Stimulated activated CD4-positive, alpha-beta T cell treated with anti-CD3 and anti-CD28 coated beads, Interleukin-12 subunit alpha, Interleukin-12 subunit beta, amount 100 ng/mL, for 4 hours (primary cell): ENCODE measurements around the gene PKNOX2.
A peak's percentile ranks its signal among the peaks of the same experiment; 100 is the strongest.

Experiments used
- DNase-seq: peaks from one replicate; pipeline ENCODE4 v3.0.0-alpha.2; 2020

The PKNOX2 gene

GRCh38 chr11:125422681-125423080, 258.1 kb downstream of the PKNOX2 start:
- no peak for DNase-seq

DNA sequence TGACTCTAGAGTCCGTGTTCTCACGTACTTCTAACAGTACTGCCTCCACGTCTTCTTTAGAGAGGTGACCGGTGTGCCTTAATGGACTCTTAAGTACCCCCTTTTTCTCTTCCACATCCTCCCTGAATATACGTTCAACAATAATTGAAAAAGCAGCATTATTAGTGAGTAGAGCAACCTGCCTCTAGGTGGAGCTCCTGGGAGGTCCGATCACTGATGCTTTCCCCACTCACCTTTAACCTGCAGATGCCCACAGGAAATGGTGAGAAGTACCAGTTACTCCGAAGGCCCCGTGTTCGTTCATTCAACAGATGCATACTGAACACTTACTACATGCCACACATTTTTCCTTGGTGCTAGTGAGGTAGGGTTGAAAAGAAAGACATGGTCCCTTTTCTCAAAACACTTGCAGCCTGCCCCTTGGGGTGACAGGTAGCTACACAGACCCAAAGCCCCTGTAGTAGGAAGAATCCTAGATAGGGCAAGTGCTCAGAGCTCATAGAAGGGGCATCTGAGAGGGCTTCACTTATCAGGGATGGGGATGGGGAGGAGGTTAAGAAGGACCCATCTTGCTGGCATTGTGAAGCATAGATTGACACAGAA, 258.8 kb downstream of the PKNOX2 start:
- DNase-seq: no peak

DNA sequence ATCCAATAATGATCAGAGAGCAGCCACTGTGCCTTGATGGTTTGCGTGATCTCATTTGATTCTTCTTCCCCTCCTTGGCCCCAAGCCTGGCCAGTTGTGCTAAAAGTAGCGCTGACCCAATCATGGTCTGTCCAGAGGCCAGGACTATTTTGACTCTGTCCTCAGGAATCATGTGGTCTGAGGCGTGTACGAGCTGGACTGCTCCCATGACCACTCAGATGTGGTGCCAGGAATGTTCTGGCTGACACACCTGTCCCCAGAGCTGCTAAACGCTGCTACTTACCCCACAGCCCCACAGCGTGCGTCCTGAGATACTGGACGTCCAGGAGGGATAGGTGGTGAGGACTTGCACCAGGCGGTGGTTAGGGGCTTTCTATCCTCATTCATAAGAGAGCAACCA, 261.1 kb downstream of the PKNOX2 start:
- DNase-seq: no peak

DNA sequence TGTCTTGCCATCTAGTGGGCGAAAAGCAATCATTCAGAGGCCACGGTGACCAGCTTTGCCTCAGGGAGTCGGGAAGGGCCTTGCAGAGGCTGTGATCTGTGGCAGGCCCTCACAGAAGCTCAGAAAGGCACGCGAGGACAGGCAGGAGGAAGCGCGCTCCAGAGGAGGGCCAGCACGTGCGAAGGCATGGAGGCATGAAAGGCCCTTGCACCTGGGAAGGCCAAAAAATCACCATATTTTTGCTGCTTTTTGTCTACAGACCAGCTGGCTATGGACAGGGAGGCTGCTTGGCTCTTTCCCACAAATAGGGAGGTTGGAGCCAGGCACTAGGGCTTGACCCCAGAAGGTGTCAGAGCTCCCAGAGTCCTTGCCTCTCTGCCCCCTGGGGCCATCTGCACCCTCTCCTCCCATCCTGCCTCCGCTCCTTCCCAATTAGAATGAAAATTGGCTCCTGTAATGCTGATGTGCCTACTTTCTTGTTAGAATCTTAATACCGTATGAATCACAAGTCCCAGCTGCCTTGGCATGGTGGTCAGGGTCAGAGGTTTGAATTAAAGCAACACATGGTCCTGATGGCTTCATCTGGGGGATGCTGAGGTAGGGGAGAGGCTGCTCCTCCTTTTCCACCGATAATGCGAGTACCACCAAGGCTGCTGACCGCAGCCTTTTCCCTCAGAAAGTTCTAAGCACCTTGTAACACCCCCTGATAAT, 262.4 kb downstream of the PKNOX2 start:
- DNase-seq: no peak

- DNase-seq: no peak
Observed at GRCh38 chr11:125428486-125429173, 264.1 kb downstream of the PKNOX2 start.

DNA sequence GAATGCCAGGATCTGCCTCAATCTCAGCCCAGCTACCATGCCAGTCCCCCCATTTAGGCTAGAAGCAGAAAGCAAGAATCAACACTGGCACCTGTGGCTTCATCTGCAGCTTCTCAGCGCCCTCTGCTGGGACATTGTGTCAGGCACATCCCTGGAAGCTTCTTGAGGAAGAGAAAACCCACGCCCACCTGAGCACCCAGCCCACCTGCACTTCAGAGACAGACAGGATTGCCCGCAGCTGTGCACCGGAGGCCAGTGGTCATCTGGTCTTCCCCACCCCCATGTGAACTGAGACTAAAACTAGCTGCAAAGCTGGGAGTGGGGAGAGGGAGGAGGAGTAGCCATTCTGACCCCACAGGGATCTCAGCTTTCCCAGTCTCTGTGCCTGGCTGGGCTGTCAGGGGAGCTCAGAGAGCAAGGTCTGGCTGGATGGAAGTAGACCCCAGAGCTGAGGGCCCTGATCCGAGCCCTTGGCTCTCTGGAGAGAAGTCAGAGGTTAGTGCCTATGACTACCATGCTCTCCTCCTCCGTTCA, 264.7 kb downstream of the PKNOX2 start:
- peak; percentile 28 for DNase-seq

DNA sequence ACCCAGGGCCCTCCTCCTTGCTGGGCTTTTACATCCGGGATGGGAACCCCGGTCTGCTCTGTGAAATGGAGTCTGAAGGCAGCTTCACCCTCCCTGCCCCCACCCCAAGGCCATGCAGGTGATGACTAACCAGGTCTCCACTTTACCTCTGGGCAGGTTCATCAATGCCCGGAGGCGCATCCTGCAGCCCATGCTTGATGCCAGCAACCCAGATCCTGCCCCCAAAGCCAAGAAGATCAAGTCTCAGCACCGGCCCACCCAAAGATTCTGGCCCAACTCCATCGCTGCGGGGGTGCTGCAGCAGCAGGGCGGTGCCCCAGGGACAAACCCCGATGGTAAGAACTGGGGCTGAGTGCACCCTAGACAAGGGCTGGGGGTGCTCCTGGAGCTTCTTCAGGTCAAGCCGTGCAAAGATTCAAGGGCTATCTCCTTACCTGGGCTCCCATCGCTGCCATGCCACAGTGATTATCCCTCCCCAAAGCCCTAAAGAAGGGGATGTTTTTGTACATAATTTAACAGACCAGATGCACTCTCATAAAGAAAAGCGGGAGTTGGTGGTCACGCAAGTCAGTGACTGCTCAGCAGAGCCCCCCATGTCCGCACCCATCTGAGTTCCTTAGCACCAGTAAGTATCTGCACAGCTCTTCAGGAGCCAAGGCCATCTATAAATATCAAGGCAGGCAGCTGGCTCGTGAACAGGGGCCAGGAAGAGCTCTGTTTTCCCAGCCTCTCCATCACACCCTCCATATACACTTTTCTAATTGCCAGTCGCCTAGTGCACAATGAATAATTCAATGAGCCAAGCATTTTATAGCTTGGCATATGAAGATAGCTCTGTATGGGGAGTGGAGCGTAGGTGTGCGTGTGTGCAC, 265.5 kb downstream of the PKNOX2 start:
- DNase-seq: no peak

DNA sequence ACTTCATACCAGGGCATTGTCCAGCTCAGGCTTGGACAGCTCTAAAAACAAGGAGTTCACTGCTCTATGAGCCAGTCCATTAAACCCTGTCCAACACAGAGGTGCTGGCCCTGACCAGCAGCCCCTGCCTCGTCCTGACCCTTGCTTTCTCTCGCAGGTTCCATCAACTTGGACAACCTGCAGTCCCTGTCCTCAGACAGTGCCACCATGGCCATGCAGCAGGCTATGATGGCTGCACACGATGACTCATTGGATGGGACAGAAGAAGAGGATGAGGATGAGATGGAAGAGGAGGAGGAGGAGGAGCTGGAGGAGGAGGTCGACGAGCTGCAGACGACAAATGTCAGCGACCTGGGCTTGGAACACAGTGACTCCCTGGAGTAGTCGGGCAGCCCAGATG, 266.5 kb downstream of the PKNOX2 start:
- DNase-seq: no peak

DNA sequence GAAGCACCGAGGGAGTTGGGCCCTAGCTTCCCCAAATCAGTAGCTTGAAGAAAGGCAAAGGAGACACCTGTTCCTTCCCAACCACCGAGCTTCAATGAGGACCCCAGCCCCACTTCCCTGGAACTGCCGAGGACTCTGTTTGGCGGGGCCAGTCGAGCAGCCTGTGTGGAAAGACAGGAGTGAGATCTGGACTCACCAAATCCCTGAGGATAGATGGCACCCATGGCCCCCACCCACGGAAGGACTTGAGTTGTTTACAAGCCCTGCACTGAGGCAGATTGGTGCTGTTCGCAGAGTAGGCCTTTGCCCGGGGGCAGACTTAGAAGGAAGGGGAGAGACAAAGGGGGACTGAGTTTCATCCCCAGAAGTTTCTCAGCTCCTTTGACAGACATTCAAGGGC, 266.9 kb downstream of the PKNOX2 start:
- no peak for DNase-seq

GRCh38 chr11:125433454-125434121, 269.0 kb downstream of the PKNOX2 start:
- DNase-seq: no peak

DNA sequence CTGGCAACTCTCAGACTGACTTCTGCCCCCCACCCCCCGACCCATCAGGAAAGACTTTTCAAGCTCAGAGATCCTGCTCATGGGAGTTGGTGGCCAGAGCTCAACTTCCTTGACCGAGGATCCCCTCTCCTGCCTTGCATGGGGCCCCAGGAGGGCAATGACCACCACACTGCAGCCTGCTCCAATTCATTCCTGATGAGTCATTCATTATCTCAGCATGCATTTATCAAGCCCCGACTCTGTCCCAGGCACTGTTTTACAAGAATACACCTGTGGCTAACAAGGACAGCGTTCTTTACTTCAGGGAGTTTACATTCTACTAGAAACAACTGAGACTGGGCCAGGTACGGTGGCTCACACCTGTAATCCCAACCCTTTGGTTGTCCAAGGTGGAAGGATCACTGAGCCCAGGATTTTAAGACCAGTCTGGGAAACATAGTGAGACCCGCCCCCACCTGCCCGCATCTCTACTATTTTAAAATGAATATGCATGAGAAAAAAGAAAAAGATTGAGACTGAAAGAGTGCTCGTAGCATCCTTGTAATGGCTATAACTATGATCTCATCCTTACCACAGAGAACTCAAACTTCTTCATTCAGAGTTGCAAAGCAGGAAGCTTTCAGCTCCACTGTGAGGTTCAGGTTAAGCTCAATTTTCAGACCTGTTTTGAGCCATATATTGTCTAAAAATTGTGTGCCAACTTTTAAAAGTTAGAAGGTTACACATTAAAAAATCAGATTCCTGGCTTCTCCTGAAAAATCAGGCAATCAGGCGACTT, 271.1 kb downstream of the PKNOX2 start:
- DNase-seq: no peak

- no peak for DNase-seq
Observed at GRCh38 chr11:125441648-125442410, 277.3 kb downstream of the PKNOX2 start.

GRCh38 chr11:125442946-125443345, 278.4 kb downstream of the PKNOX2 start:
- DNase-seq: no peak

GRCh38 chr11:125443767-125444311, 279.3 kb downstream of the PKNOX2 start:
- DNase-seq: no peak

- DNase-seq: no peak
Observed at GRCh38 chr11:125445731-125446130, 281.2 kb downstream of the PKNOX2 start.

- DNase-seq: no peak
Observed at GRCh38 chr11:125446279-125446678, 281.7 kb downstream of the PKNOX2 start.

GRCh38 chr11:125447721-125448120, 283.2 kb downstream of the PKNOX2 start:
- DNase-seq: no peak

DNA sequence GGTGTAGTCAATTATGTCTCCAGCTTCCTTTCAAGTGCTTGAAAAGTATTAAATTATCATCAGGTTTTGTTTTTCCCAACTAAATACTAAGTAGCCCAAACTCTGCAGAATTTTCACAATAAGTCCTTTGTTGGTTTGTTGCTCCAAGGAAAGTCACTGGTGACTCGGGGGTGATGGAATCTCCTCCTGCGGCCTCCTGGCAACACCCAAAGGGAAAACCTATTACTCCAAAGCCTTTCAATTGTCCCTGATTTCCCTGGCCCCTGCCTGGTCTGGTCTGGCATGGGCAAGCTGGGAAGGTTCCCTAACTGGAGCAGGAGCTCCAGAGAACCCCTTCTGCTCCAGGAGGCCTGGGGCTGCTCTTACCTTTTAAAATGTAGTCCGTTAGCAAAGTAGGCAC, 283.6 kb downstream of the PKNOX2 start:
- no peak for DNase-seq

DNA sequence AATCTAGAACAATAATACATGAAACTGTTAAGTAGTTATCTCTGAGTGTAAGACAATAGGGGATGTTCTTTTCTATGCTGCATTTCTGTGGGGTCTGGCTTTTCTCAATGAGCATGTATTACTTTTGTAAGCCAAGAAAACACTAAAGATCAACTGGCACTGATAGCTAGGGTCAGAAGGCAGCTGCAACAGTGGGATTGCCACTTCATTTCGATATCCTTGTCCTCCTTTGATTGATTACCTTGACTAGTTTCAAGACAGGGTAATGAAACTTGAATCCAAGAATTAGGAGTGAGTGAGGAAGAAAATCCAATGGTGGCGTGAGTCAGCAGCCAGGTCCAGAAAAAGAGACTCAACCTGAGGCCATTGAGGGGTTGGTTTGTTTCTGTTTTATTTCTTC, 285.0 kb downstream of the PKNOX2 start:
- no peak for DNase-seq

DNA sequence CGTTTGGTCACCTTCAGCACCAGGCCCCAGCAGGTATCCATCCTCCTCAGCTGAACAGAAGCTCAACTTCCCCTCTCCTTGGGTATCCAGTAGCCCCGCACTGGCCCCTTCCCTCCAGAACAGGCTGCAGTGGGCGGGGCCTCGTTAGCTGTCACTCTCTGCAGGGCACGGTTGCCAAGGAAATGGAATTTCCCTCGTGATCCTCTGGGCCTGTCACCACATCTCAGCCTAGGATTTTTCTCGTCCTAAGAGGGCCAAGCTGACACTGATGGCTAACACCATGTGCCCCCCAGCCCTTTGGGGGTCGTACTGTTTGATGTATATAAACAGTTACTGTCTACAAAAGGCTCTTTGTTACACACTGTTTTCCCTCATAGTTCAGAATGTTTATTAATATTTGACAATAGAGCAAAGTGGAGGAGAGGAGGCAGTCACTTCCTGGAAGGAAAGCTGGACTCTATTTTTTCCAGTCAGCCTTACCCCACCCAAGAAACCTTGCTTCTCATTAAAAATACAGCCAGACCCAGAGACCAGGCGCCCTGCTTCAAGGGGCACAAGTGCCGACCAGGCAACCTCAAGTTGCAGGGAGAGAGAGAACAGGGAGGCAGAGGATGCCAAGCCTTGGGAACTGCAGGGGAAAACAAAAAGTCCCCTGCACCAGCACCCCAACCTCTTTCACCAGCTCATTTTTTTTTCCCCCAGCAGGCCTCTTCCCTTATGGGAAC, 287.0 kb downstream of the PKNOX2 start:
- no peak for DNase-seq
